Measurements from ENCODE around the gene C16orf82. TPM values are rescaled to one million over a fixed set of nuclear protein-coding genes. Genes with fewer than 3 reads are reported as not detected.
"Not testable (repeated sequence)": the region's sequence is repeated elsewhere in the genome, so short reads cannot be mapped to it uniquely, and the experiment has no call there.

Gene C16orf82
- not detected for total RNA-seq

DNA sequence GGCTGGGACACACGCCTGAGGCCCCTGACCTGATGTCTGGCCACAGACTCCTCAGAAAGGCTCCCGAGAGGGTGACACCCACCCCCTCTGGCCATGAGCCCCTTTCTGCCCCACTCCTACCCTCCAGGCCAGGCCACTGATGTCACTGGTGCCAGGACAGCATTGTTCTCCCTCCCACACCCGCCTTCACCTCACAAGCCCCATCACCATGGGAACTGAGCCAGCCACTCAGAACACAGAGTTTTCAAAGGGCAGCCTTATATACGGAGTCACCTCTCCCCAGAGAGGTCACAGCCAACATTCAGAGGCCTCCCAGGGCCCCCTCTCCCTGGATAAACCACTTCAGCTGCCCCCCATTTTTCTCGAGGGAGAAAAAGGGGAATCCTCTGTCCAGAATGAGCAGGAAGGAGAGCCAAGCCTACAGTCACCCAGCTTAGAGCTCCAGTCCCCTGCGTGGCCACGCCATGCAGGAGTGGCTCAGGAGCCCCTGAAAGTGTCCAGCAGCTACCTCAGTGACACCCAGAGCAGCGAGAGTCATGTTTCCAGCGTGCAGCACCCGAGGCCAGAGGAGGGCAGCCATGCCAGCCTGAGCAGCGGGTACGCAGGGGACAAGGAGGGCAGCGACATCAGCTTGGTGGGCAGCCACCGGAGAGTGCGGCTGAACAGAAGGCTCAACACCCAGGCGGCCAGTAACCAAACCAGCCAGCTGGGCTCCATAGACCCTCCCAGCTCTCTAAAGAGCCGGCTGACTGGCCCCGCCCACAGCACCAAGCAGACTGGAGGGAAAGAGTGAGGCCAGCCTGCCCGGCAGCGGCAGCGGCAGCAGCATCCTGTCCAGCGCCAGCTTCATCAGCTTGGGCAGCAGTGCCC is at the start of gene C16orf82:
Gene C16orf82 (plus strand): TSS at position 260 of the 870 bp plus-strand sequence.
- no peak for DNase-seq

DNA sequence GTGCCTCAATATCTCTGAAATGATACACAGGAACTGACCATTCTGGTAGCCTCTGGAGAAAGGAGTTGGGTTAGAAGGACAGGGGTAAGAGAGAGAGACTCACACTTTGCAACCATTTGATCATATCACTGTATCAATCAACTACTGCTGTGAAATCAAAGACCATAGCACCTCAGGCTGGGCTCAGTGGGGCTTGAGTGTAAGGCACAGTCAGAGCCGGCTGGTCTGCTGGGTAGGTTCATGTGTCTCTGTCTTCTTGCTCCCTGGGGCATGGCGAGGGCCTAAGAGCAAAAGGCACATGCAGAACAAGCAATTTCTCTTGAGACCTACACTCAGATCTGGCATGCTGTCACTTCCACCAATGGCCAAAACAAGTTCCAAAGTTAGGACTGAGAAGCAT is 46.7 kb upstream of the C16orf82 start:
- DNase-seq, result no peak

DNA sequence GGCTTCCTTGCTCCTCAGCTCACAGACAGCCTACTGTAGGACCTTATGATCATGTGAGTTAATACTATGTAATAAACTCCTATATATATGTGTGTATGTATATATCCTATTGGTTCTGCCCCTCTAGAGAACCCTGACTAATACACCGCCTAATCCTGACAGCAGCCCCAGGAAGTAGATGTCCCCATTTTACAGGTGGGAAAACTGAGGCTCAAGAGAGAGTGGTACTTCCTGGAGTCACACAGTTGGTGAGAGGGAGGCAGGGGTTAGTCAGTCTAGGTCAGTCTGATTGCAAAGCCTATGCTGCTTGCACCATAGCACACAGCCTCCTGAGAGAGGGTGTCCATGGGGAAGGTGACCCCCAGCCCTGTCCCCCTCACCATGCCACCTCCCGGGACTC is 42.7 kb upstream of the C16orf82 start:
- no peak for DNase-seq

DNA sequence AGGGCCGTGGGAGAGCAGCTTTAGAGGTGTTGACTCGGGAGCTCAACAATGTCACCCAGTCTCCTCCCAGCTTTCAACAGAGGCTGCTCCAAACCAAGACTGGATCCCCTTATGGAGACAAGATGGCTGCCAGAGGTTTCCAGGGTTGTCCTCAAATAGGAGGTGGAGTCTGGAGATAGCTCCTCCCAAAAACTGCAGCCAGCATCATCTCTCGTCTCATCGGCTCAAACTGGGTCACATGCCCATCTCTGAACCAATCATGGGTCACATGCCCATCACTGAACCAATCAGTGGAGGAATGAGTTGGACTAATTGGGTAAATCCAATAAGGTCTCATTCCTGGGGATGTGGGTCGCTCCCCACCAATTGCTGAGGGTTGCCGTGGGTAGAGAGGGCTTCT is 41.1 kb upstream of the C16orf82 start:
- DNase-seq, result no peak

DNA sequence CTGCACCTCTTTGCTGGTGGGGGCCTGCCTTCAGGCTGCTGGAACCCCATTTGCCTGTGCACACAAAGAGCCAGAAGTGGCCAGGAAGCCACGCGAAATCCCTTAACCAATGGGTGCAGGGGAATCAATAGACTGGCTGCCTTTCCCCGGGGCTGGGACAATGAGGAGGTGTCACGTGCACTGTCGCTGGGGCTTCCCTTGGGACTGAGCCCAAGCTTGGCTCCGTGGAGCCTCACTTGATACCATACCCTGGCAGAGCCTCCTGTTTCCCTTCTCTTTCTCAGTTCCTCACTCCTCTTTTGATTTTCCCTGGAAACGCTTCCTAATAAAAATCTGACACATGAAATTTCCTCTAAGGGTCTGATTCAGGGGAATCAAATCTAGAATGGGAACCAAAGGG is 38.8 kb upstream of the C16orf82 start:
- DNase-seq, result no peak

DNA sequence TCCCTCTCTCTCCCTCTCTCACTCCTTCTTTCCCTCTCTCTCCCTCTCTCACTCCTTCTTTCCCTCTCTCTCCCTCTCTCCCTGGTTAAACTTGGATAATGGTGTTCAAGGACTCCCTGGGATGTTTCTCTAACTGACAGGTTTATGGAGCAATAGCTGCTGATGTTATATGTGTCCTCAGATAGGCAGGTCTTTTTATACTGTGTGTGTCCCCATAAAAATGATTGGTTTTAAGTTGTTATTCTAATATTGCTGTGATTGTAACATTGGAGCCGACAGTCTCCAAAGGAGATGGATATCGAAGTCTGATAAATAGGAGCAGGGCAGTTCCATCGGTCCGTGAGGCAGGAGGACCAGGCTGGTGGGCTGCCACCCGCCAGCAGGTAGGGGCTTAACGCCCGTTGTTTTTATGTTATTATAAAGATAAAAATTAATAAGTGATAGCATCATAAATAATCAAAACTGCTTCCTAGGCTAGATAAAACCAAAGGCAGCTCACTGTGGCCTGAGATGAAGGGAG is 38.1 kb upstream of the C16orf82 start:
- no peak for DNase-seq

DNA sequence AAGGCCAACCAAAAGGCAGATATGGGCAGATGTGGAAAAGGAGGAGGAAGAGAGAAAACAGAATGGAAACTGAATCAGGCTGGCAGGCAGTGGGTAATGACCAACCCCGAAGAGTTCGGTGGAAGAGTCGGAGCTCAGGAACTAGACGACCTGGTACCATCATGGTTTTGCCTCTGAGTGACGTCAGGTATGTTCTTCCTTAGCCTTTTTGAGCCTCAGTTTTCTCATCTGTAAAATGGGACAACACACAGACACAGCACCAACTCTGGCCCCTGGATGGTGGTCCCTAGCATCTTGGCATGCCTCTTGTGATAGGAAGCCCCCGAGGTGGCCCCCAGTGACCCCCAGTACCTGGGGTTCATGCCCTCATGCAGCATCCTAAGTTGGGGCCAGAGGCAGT is 37.2 kb upstream of the C16orf82 start:
- no peak for DNase-seq

DNA sequence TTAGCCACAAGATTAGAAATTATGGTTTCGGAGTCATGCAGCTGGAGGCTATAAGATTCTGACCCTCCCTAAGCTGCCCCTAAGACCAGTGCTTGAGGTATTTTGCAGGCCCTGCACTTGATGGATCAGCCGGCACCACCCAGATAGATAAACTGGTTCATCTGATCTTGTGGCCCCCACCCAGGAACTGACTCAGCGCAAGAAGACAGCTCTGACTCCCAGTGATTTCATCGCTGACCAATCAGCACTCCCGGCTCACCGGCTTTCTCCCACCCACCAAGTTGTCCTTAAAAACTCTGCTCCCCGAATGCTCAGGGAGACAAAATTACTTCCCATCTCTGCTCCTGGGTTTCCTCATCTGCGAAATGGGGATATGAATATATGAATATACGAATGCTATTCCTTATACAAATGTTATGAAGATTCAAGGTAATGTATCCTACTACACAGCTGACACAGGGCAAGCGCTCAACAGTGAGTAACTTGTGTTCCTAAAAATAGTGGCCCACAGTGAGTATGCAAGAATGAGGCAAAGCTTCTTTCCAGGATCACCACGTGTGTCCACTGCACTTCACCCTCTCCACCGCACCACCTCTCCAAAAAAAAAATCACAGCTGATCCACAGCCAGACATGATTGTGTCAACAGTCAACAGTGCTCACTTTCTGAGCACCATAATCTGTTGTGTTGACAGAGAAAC is 33.3 kb upstream of the C16orf82 start:
- DNase-seq, result no peak

DNA sequence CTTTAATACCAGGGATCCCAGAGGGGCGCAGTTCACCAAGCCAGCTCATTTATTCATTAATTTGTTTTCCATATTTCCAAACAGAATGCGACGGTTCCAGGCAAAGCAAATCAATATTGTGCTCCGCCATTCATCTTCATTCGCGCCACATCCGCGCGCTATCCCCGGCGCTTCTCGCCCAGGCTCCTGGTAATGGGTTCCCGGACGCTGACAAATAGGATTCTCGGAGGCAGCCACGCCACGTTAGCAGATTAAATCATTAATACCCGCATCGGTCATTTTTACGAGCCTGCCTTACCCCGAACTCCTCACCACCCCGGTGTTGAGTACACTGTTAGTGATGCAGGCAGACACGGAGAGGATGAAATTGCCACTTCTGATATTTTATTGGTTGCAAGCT is 26.0 kb upstream of the C16orf82 start:
- DNase-seq, result no peak

DNA sequence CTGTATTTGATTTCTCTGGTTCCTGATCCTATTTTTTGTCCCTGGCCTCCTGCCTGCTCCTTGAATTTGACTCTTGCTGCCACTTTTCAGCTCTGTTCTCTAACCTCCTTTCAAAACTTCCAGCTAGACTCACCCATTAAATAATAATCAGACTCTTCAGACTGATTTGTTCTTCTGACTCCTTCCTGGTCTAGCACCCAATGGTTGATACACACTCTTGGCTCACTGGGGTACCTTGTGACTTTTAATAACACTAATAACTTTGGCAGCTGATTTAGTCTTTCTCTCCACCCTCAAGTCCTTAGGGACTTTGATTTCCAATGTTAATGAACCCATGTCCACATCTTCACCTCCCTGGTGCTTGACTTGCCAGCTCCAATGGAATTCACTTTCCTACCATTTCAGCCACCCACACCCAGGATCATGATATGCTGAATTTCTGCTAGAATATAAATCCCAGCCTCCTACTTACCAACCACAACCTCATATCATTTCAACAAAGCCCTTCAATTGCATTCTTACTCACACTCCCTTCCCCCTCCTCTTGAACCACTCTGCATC is 19.7 kb upstream of the C16orf82 start:
- DNase-seq, result no peak

DNA sequence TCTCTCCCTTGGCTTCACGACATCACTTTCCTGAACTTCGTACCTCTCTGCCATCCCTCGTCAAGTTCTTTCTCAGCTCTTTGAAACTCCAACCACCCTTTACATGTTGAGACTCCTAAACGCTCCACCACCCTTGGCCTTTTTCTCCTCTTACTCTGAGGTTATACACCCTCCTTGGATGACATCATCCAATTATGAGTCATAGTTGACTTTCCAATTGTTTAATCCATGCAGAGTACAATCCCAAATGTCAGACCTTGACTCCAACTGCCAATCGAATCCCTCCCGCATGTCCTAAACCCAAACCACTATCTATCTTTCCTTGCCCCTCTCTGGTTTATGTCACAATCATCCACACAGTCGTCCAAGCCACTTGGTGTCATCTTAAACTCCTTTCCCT is 18.4 kb upstream of the C16orf82 start:
- DNase-seq, result no peak

DNA sequence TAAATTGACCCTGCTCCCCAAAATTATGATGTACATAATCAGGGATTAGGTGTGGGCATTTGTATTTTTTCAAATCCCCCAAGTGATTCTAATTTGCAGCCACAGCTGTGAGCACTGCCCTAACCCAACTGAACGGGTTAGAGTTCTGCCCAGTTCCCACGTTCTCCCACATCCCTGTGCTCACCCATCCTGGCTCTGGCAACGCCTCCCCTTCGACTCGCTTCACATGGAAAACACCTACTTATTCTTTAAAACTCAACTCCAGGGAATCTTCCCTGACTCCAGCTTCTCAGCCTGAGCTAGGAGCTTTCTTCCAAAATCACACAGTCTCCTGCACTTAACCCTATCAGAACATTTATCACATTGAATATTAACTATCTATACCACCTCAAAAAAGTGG is 17.6 kb upstream of the C16orf82 start:
- no peak for DNase-seq

DNA sequence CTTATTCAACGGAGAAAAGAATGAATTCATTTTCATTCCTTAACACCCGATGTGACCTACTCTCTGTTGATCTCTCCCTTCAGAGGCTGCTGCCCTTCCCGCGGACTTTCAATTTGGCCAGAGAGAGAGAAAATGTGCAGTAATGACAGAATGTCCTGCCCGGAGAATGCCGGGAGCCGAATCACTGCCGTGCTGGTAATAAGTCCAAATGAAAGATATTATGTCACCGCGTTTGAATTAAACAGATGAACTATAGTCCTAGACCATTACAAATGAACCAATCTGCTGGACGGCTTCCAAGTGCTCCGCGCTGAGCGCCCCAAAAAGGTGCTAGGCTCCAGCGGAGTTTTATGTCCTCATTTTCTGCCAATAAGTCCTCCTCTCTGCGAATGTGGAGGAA is 14.7 kb upstream of the C16orf82 start:
- no peak for DNase-seq

DNA sequence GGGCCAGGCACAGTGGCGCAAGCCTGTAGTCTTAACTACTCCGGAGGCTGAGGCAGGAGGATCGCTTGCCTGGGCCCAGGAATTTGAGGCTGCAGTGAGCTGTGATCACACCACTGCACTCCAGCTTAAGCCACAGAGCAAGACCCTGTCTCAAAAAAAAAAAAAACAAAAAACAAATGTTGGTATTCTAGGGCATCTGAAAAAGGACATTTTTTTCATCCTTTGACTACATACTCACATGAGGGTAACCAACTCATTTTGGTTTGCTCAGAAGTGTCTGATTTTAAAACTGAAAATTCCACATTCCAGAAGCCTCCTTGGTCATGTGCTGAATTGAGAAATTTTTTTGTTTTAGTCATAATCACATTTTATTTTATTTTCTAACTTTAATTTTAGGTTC is 12.7 kb upstream of the C16orf82 start:
- no peak for DNase-seq

DNA sequence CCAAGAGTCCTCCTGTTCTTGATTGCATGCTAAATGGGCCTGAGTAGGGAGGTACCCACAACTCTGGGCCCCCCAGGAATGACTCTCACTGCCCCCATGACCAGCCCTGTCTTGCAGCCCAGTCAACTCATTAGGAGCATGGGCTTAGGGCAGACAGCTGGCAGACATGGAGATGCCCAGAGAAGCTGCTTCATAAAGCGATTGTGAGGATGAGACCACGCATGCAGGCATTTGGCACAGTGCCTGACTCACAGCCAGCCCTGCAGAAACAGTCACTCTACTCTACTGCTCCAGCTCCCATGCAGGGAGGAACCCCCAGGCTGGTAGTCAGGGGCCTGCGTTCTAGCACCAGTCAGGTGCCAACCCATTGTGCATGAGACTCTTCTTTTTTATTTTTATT is 8.4 kb upstream of the C16orf82 start:
- DNase-seq, result no peak

DNA sequence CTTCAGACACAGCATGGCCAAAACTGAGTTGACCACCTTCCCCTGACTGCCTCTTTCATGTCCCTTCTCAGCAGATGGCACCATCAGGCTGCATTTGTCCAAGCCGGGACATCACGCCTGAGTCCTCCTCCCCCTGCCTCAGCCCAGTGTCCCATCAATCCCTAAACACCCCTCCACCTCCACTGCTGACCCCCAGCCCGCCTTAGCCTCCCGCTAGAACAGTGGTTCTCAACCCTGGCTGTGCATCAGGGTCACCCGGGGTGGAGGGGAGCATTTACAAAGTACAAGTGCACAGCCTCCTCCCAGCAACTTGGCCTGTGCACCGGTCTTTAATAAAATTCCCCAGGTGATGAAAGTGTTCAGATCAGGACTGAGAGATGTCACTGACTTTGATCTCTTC is 4.0 kb downstream of the C16orf82 start:
- no peak for DNase-seq

DNA sequence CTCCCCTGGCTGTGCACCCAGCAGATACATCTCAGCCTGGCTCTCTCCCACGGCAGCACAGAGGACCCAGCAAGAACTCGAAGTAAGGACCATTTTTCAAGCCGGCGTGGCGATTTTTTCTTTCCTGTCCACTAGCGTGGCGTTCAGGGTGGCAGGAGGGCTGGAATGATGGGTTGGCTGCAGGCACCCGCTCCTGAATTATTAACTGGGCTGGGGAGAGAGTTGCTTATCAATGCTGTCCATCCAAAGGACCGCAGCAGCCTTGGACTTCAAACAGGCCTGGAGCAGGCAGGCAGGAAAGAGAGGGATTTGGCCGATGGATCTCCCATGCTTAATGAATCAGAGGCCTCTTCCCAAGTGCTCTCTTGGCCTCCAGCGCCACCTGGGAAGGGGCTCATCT is 7.0 kb downstream of the C16orf82 start:
- DNase-seq, result no peak

DNA sequence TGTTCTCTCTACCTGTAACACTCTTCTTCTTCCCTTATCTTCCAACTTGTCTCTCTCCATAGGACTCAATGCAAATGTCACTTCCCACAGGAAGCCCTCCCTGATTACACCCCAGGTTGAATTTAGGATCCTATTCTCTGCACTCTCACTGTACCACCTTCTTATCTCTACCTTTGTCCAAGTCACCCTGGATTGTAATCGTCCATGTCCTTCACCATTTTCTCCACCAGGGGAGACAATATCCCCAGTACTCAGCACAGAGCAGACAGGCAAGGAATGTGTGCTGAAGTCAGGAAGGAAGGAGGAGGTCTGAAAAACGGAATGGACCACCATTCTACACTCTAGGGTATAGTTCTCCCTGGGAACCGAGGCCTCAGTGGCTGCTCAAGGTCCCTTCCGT is 14.2 kb downstream of the C16orf82 start:
- DNase-seq, result no peak

DNA sequence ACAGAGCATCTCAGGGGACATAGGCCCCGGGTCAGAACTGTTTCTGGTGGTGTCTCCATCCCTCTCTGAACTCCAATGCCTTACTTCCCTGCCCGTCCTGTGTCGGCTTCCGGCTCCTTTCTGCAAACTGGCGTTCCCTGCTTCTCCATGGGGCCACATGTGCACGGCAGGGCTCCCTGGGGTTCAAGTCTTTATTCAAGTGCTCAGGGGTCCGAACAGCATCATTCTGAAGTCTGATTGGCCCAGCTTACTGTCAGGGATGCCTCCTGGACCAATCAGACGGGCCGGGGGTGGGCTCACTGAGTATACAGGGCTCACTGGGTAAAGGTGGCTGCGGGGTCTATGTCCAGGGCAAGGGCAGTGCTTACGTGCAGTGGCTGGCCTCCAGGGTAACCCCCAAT is 17.1 kb downstream of the C16orf82 start:
- DNase-seq, result no peak

DNA sequence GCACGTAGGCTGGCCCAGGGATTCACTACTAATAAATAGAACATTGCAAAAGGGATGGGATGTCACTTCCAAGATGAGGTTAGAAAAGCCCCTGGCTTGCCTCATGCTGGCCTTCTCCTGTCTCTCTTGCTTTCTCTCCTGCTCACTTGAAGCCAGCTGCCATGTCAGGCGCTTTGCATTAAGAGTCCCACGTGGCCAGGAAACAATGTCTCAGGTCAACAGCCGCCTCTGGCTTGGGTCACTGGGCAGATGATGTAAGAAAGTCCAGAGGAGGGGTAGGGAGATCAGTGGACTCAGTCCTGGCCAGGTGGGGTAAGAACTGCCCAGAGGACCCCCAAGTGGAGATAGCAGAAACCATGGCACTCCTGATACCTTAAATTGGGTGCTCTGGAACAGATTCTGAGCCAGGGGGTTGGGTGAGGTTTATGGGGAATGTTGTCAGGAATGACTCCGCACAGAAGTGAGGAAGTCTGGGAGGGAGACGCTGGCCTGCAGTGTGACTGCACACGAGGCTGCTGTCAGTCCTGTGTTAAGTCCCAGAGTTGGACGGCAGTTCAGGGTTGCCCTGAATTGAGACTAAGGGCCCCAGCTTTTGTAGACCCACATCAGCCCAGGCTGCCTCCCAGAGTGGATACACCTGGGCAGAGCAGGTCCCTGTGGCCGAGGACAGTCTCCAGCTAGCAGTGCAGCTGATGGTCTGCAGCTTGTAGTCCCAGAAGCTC is 17.7 kb downstream of the C16orf82 start:
- no peak for DNase-seq

DNA sequence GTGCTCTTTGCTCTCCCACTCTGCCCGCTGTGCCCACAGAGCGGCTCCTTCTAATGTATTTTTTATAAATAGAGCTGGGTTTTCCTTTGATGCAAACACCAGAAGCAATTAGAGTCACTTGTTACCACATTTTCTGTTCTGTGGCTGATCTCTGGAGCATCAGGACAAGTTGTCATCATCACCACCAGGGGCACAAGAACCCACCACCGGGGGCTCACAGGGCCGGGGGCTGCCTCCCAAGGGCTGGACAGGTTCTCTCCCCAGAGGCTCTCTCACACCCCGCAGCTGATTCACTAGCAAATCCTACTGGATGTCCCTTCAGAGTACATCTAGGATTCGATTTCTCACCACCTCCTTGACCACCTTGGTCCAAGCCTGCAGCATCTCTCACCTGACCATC is 18.5 kb downstream of the C16orf82 start:
- no peak for DNase-seq

DNA sequence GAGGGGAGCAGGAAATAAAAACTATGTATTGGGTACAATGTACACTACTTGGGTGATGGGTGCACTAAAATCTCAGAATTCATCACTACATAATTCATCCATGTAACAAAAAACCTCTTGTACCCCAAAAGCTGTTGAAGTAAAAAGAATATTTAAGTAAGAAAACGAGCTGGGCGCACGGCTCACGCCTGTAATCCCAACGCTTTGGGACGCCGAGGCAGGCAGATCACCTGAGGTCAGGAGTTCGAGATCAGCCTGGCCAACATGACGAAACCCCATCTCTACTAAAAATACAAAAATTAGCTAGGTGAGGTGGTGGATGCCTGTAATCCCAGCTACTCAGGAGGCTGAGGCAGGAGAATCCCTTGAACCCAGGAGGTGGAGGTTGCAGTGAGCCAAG is 19.3 kb downstream of the C16orf82 start:
- DNase-seq, result not testable (repeated sequence)

DNA sequence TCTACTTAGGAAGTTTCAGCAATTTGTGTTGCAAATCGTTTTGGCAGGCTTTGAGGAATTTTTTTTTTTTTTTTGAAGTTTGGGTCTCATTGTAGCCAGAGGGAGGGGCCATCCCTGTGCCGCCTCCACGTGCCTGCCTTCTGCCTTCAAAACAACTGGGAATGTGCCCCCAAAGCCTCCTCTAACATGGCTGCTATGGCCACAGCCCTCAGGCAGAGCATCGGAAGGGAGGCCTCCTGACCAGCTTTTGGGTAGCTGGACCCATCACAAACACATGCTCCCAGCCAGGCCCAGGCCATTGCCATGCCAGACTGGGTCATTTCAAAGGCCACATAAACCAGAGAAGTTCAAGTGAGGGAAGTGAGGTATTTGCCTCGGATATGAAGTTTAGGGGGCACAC is 21.5 kb downstream of the C16orf82 start:
- DNase-seq, result no peak
